GM12878 (cell line): ENCODE measurements around the gene CPSF3. TPM values are rescaled to one million over a fixed set of nuclear protein-coding genes. Genes with fewer than 3 reads are reported as not detected.
A peak's percentile ranks its signal among the peaks of the same experiment; 100 is the strongest.

Experiments used
- ATAC-seq: fragments of 200-7000 bp; cut with Tn5 transposase; 3 replicates; pipeline ENCODE4 v1.9.1; 2020; ENCODE audit warnings: mild to moderate bottlenecking, moderate library complexity
- BruUV-seq: library from RNA; stranded (reverse); fragments of 400-500 nt; replicated peaks from 2 replicates; lab custom pipeline; 2021; lab: Mats Ljungman, UMichigan
- CTCF ChIA-PET: fragments of 300-600 bp; sonication (Branson Sonifier 250); formaldehyde crosslinking; extraction: SDS; loops from one replicate; lab custom pipeline; 2021; ENCODE audit warnings: inconsistent platforms; lab: Yijun Ruan, JAX
- POLR2A ChIA-PET: fragments of 350-600 bp; formaldehyde crosslinking; extraction: SDS; loops from one replicate; lab custom pipeline; 2021; ENCODE audit warnings: inconsistent platforms; lab: Charles Lee
- RAD21 ChIA-PET: fragments of 300-600 bp; sonication (Branson Sonifier 250); formaldehyde crosslinking; loops from one replicate; lab custom pipeline; 2023; ENCODE audit warnings: antibody characterized with exemption; ENCODE audit not compliant: unreplicated experiment; lab: Charles Lee
- SMC1A ChIA-PET: fragments of 300-600 bp; sonication (Branson Sonifier 250); formaldehyde crosslinking; loops from one replicate; lab custom pipeline; 2023; ENCODE audit not compliant: unreplicated experiment, uncharacterized antibody; lab: Charles Lee
- DNase-seq: peaks from one replicate; pipeline ENCODE4 v3.0.0-alpha.2; 2011; ENCODE audit warnings: low read depth, low spot score
- FAIRE-seq: peaks from 3 replicates; lab custom pipeline; 2011; peaks lifted over from hg19 to GRCh38; lab: Jason Lieb, UNC
- H2AFZ ChIP-seq: 2 replicates; pipeline ENCODE4 v1.6.0; 2011; ENCODE audit warnings: low read depth, low read length, control low read depth; ENCODE audit not compliant: control insufficient read depth
- H3K27ac ChIP-seq: 2 replicates; pipeline ENCODE4 v1.5.1; 2011; ENCODE audit warnings: control low read depth; ENCODE audit not compliant: control insufficient read depth, insufficient read depth
- H3K27me3 ChIP-seq, 2 experiments: replicated peaks in 1 of 2; 2 replicates each; pipeline versions ENCODE4 v1.6.0 to v1.6.1; 2011; ENCODE audit warnings: low read length in 1 of 2; ENCODE audit not compliant: control insufficient read depth in 2 of 2, insufficient read depth in 2 of 2
- H3K36me3 ChIP-seq, 2 experiments: 2 replicates each; pipeline ENCODE4 v1.5.1; 2011; ENCODE audit warnings: low read length in 1 of 2; ENCODE audit not compliant: control insufficient read depth in 2 of 2, insufficient read depth in 2 of 2
- H3K4me1 ChIP-seq: 2 replicates; pipeline ENCODE4 v1.6.1; 2011; ENCODE audit warnings: mild to moderate bottlenecking, low read length, moderate library complexity, mixed read lengths; ENCODE audit not compliant: control insufficient read depth, insufficient read depth
- H3K4me2 ChIP-seq: 2 replicates; pipeline ENCODE4 v1.6.0; 2011; ENCODE audit warnings: control low read depth; ENCODE audit not compliant: control insufficient read depth, insufficient read depth
- H3K4me3 ChIP-seq: fragments of 200-600 bp; sonication (generic); 2 replicates; pipeline ENCODE4 v1.5.1; 2016
- H3K79me2 ChIP-seq: 2 replicates; pipeline ENCODE4 v1.6.0; 2011; ENCODE audit warnings: low read length; ENCODE audit not compliant: control insufficient read depth, insufficient read depth
- H3K9ac ChIP-seq: 2 replicates; pipeline ENCODE4 v1.8.0; 2011; ENCODE audit warnings: low read length, control low read depth, mixed read lengths; ENCODE audit not compliant: control insufficient read depth, insufficient read depth
- H3K9me3 ChIP-seq: replicated peaks from 3 replicates; pipeline ENCODE4 v1.5.1; 2011; ENCODE audit warnings: mild to moderate bottlenecking, low read length; ENCODE audit not compliant: control insufficient read depth, insufficient read depth
- H4K20me1 ChIP-seq: 2 replicates; pipeline ENCODE4 v1.6.0; 2011; ENCODE audit not compliant: control insufficient read depth, insufficient read depth
- ETV6 ChIP-seq, 2 experiments: fragments of 450-650 bp in 1 of 2; IDR thresholded peaks in 1 of 2; conservative IDR thresholded peaks in 1 of 2; 2 replicates each; pipeline ENCODE4 v1.6.1; 2014; ENCODE audit warnings: antibody characterized with exemption in 1 of 2, borderline replicate concordance in 1 of 2, low read depth in 1 of 2, mild to moderate bottlenecking in 1 of 2, moderate library complexity in 1 of 2
- FOXM1 ChIP-seq: IDR thresholded peaks from 2 replicates; pipeline ENCODE4 v1.6.1; 2012; ENCODE audit warnings: low read depth, mild to moderate bottlenecking, inconsistent platforms, low read length, moderate library complexity
- MYB ChIP-seq: fragments of 150-350 bp; IDR thresholded peaks from 2 replicates; pipeline ENCODE4 v1.6.1; 2014; ENCODE audit warnings: mild to moderate bottlenecking, low read depth, low read length, borderline replicate concordance
- NFXL1 ChIP-seq: fragments of 450-650 bp; IDR thresholded peaks from 2 replicates; pipeline ENCODE4 v1.6.1; 2017; ENCODE audit warnings: antibody characterized with exemption, mild to moderate bottlenecking, borderline replicate concordance
- NKRF ChIP-seq: fragments of 450-650 bp; conservative IDR thresholded peaks from 2 replicates; pipeline ENCODE4 v1.6.1; 2017; ENCODE audit warnings: mild to moderate bottlenecking, moderate library complexity
- POLR2AphosphoS2 ChIP-seq: IDR thresholded peaks from 2 replicates; pipeline ENCODE4 v1.6.1; 2011; ENCODE audit warnings: low read depth, mild to moderate bottlenecking, low read length, improper control_type of control experiment, moderate library complexity
- TAF1 ChIP-seq: IDR thresholded peaks from 2 replicates; pipeline ENCODE4 v1.6.1; 2011; ENCODE audit warnings: mild to moderate bottlenecking, low read depth, low read length, borderline replicate concordance
- WRNIP1 ChIP-seq: IDR thresholded peaks from 2 replicates; pipeline ENCODE4 v1.6.1; 2011; ENCODE audit warnings: low read depth, low read length, improper control_type of control experiment, borderline replicate concordance
- ZBTB40 ChIP-seq: fragments of 450-650 bp; IDR thresholded peaks from 2 replicates; pipeline ENCODE4 v1.6.1; 2016; ENCODE audit warnings: mild to moderate bottlenecking, moderate library complexity, borderline replicate concordance
- ZNF24 ChIP-seq: fragments of 450-650 bp; IDR thresholded peaks from 2 replicates; pipeline ENCODE4 v1.6.1; 2017; ENCODE audit warnings: antibody characterized with exemption, mild to moderate bottlenecking
- ZNF274 ChIP-seq: IDR thresholded peaks from one replicate; pipeline ENCODE4 v1.8.0; 2011; ENCODE audit not compliant: insufficient read length, insufficient read depth
- WGBS: methylation state at CpG from one replicate; pipeline ENCODE4 v1.1.6; 2016; ENCODE audit warnings: low lambda C conversion rate; ENCODE audit not compliant: insufficient replicate concordance, insufficient coverage; ENCODE audit errors: missing lambda C conversion rate; 5-methylcytosine and 5-hydroxymethylcytosine counted together
- in situ Hi-C: fragments of 300-500 bp; cut with MboI; formaldehyde crosslinking; loops from 9 replicates; pipeline ENCODE4 v1.14.3; 2018; ENCODE audit warnings: mixed read lengths
- intact Hi-C: fragments of 100-400 bp; cut with micrococcal nuclease; formaldehyde crosslinking; loops from one replicate; pipeline ENCODE4 v1.14.2; 2022; ENCODE audit not compliant: unreplicated experiment
- polyA plus RNA-seq, 11 experiments: library from polyadenylated mRNA; depleted of rRNA in 4 of 11; unstranded in 6 of 11; stranded (reverse) in 5 of 11; fragments of >200 nt; fragmentation: Nextera tagmentation in 4 of 11; fragmentation: Illumina TruSeq in 1 of 11; extraction: Ambion mirVana in 4 of 11; extraction: Trizol in 1 of 11; gene quantifications; 1 replicate in 1 of 11; 2 replicates in 10 of 11; pipeline versions ENCODE4 v1.2.1 to v1.2.3, GENCODE V29; 2011 to 2016; ENCODE audit warnings: inconsistent platforms in 2 of 11, missing spikeins in 2 of 11, low read depth in 1 of 11
- total RNA-seq, 4 experiments: library from RNA; depleted of rRNA in 3 of 4; stranded (reverse); fragments of >200 nt in 3 of 4; fragmentation: Illumina TruSeq in 1 of 4; extraction: Trizol in 1 of 4; gene quantifications; 2 replicates each; pipeline versions ENCODE4 v1.2.1 to v1.2.3, GENCODE V29; 2013 to 2021

The CPSF3 gene
- total and polyA plus RNA-seq, 10 of the 15 experiments (the other 5 are each of a cell fraction or from before 2014, with no cell fraction given), result 34.5 to 108 (median 76.1) TPM

DNA sequence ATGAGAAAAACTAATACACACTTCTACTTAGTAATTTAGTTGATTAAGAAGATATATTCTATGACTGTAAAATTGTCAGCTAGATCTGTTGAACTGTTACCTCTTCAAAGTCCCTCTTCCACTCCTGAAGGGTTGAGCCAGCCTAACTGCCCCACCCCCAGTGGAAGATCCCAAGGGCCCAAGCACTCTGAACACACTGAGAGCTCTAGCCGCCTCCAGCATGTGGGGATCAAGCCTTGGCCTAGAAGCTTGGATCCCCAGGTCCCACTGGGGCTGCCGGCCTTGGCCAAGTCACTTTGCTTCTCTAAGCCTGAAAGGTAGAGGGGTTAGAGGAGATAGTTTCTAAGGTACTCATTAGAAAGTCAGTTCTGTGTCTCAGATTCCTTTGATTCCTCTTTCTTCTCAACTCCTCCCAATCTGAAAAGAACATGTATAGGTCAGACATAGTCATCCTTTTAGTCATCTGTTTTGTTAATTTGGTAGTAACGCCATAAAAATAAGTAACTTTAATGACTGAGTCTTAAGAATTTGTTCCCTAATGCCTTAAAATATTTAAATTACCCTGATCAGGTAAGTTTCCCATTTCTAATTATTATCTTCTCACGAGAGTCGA, 5.6 kb downstream of the CPSF3 start (continued):
- no peak for TF ChIP-seq ZNF274
- TF ChIP-seq ZNF24, result no peak
- no peak for TF ChIP-seq MYB
- TF ChIP-seq WRNIP1, result no peak
- TF ChIP-seq TAF1, result no peak
- TF ChIP-seq NFXL1, result no peak
- TF ChIP-seq POLR2AphosphoS2, result no peak
- TF ChIP-seq FOXM1, result no peak

- DNase-seq (no peak), ATAC-seq (peak; percentile 28; the same call in 2 of the 3 replicates), FAIRE-seq (no peak)
- intact Hi-C loops (no loop called here), in situ Hi-C loops (no loop called here)
- ChIA-PET SMC1A (interaction anchor here (1.0 to 1.2 kb wide), 2 partner anchors 18 to 307 kb away, joined by 3 read pairs; no protein-coding TSS in a partner anchor), RAD21 (no interaction called here), POLR2A (no interaction called here), CTCF (interaction anchor here (0.6 kb wide), 1 partner anchor 14 kb away, joined by 4 read pairs; no protein-coding TSS in a partner anchor)
- Histone ChIP-seq H3K27me3 (no peaks in the 10 kb centered on the region), H3K4me2 (no peak overlapping the region), H2AFZ (no peak overlapping the region), H3K36me3 (peaks cover 2 to 34% of the 10 kb centered on the region in 2 experiments), H3K9me3 (no peaks in the 10 kb centered on the region), H3K4me1 (no peaks in the 10 kb centered on the region), H3K9ac (no peak overlapping the region), H4K20me1 (no peaks in the 10 kb centered on the region), H3K4me3 (no peak overlapping the region), H3K27ac (no peak overlapping the region), H3K79me2 (peaks cover 3% of the 10 kb centered on the region)
- WGBS, result 47% methylated on average over 2 of the region's 2 CpGs
- no TSS peak for BruUV-seq
- TF ChIP-seq ZBTB40 (peak; percentile 34; the same call in 1 of the 2 replicates), NKRF (no peak), ETV6 (conservative IDR thresholded peaks at IDR 0.05 in 1 of 2, IDR thresholded peaks at IDR 0.05 in 1 of 2; ENCODE audit: borderline replicate concordance in 1 of 2, low read depth in 1 of 2) (no peak)
Observed at GRCh38 chr2:9430316-9431293, 7.2 kb downstream of the CPSF3 start.
